BJ (cell line): ENCODE measurements around the gene LRWD1. TPM values are rescaled to one million over a fixed set of nuclear protein-coding genes. Genes with fewer than 3 reads are reported as not detected.
"Not testable (repeated sequence)": the region's sequence is repeated elsewhere in the genome, so short reads cannot be mapped to it uniquely, and the experiment has no call there.

ENCODE experiments used
- CTCF ChIA-PET: fragments of 350-600 bp; formaldehyde crosslinking; extraction: SDS; loops from one replicate; lab custom pipeline; 2021; ENCODE audit warnings: antibody characterized with exemption, inconsistent platforms; lab: Yijun Ruan, JAX
- POLR2A ChIA-PET: fragments of 300-600 bp; sonication (Branson Sonifier 250); formaldehyde crosslinking; extraction: SDS; loops from one replicate; lab custom pipeline; 2021; ENCODE audit warnings: antibody characterized with exemption; lab: Charles Lee
- DNase-seq: peaks from one replicate; pipeline ENCODE4 v3.0.0-alpha.2; 2011; ENCODE audit warnings: low read depth
- H3K27me3 ChIP-seq: 2 replicates; pipeline ENCODE4 v1.6.0; 2011; ENCODE audit warnings: low read length; ENCODE audit not compliant: control insufficient read depth, insufficient read depth
- H3K36me3 ChIP-seq: 2 replicates; pipeline ENCODE4 v1.5.1; 2011; ENCODE audit warnings: low read length; ENCODE audit not compliant: control insufficient read depth, insufficient read depth
- H3K4me3 ChIP-seq: 2 replicates; pipeline ENCODE4 v1.5.1; 2011; ENCODE audit warnings: low read depth, mild to moderate bottlenecking, control low read depth, low read length
- polyA plus RNA-seq: library from polyadenylated mRNA; depleted of rRNA; stranded (reverse); fragments of >200 nt; gene quantifications from 2 replicates; pipeline ENCODE4 v1.2.3, GENCODE V29; 2011
- TF ChIP-seq, protein P1 (sequence below): IDR thresholded peaks from 2 replicates; pipeline ENCODE4 v1.5.1; 2011; ENCODE audit warnings: low read depth, mild to moderate bottlenecking, control low read depth, inconsistent platforms, low read length, moderate library complexity; ENCODE audit not compliant: insufficient read depth

LRWD1 gene
- polyA plus RNA-seq, 1 experiment: 15.1 TPM

GRCh38 chr7:102450242-102450641 is 14.5 kb upstream of the LRWD1 start:
- ChIA-PET CTCF (interaction anchor here (0.6 to 1.1 kb wide), 2 partner anchors 12 to 17 kb away, joined by 3 to 4 read pairs; partner anchors contain the start of gene ORAI2), POLR2A (no interaction called here)
- H3K27me3 ChIP-seq: no peaks in the 10 kb centered on the region
- H3K4me3 ChIP-seq: no peak overlapping the region
- TF ChIP-seq, protein P1, sequence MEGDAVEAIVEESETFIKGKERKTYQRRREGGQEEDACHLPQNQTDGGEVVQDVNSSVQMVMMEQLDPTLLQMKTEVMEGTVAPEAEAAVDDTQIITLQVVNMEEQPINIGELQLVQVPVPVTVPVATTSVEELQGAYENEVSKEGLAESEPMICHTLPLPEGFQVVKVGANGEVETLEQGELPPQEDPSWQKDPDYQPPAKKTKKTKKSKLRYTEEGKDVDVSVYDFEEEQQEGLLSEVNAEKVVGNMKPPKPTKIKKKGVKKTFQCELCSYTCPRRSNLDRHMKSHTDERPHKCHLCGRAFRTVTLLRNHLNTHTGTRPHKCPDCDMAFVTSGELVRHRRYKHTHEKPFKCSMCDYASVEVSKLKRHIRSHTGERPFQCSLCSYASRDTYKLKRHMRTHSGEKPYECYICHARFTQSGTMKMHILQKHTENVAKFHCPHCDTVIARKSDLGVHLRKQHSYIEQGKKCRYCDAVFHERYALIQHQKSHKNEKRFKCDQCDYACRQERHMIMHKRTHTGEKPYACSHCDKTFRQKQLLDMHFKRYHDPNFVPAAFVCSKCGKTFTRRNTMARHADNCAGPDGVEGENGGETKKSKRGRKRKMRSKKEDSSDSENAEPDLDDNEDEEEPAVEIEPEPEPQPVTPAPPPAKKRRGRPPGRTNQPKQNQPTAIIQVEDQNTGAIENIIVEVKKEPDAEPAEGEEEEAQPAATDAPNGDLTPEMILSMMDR: 0 out of 2 replicates have a peak, but pooled peaks have one; percentile 9
- peaks cover 15% of the 10 kb centered on the region for H3K36me3 ChIP-seq
- DNase-seq: no peak

DNA sequence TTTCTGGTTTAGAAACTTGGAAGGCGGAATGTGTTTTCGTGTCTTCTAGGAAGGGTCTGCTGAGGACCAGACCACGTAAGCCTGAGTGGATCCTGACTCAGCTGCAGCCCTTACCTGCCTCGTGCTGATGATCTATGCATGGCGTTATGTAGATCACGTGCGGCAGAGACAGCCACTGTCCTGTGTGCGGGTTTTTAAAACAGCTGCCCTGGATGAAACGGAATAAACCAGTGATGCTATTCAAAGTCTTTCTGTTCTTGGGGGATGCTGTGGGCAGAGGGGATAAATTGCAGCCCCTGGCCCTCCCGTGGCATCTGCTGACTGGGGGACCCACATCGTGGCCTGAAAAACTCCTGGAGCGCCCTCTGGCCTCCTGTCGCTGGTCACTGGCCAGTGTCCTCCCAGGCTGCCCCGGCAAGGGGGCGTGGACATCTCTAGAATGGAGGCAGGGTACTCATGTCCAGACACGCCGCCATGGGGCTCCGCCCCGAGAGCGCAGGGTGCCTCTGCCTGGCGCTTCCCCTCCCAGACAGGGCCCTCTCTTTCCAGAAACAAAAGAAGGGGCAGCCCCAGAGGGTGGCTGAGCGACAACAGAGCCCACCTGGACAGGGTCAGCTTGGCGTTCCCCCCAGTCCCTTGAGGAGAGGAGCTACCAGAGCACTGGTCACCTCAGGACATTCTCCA is 13.3 kb upstream of the LRWD1 start:
- TF ChIP-seq, protein P1: no peak
- H3K27me3 ChIP-seq: no peaks in the 10 kb centered on the region
- DNase-seq: no peak
- CTCF ChIA-PET: interaction anchor here (0.6 kb wide), 1 partner anchor 20 kb away, joined by 3 read pairs; no protein-coding TSS in a partner anchor
- peaks cover 13% of the 10 kb centered on the region for H3K36me3 ChIP-seq
- H3K4me3 ChIP-seq: no peak overlapping the region
- POLR2A ChIA-PET: no interaction called here

DNA sequence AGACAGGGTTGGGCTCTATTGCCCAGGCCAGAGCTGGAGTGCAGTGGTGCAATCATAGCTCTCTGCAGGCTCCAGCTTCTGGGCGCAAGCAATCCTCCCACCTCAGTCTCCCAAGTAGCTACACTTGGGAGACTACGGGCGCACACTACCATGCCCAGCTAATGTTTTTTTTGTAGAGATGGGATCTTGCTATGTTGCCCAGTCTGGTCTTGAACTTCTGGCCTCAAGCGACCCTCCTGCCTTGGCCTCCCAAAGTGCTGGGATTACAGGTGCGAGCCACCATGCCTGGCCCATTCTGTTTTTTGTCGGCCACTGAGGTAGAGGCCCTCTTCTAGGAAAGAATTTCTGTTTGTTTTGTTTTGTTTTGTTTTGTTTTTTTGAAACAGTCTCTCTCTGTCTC is 12.3 kb upstream of the LRWD1 start:
- Histone ChIP-seq H3K4me3 (no peak overlapping the region), H3K27me3 (no peaks in the 10 kb centered on the region), H3K36me3 (peaks cover 10% of the 10 kb centered on the region)
- ChIA-PET POLR2A (no interaction called here), CTCF (no interaction called here)
- TF ChIP-seq, protein P1: no peak
- DNase-seq: no peak

DNA sequence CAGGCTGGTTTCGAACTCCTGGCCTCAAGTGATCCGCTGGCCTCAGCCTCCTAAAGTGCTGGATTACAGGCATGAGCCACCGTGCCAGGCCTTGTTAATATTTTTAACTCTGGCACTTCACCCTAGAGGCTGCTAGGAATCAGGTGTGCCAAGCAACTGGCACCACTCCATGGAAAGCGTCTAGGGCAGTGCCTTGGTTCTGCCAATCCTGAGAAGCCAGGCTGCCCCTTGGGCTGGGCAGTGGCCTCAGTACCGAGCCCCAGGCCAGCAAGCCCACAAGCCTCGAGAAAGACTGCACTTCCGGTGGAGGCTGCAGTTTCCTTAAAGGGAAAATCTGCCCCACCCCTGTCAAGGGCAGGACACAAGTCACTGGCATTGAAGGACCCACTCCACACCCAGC is 11.5 kb upstream of the LRWD1 start:
- no peak for DNase-seq
- H3K27me3 ChIP-seq: no peaks in the 10 kb centered on the region
- ChIA-PET CTCF (no interaction called here), POLR2A (no interaction called here)
- H3K36me3 ChIP-seq: peaks cover 11% of the 10 kb centered on the region
- H3K4me3 ChIP-seq: no peak overlapping the region
- TF ChIP-seq, protein P1: no peak

DNA sequence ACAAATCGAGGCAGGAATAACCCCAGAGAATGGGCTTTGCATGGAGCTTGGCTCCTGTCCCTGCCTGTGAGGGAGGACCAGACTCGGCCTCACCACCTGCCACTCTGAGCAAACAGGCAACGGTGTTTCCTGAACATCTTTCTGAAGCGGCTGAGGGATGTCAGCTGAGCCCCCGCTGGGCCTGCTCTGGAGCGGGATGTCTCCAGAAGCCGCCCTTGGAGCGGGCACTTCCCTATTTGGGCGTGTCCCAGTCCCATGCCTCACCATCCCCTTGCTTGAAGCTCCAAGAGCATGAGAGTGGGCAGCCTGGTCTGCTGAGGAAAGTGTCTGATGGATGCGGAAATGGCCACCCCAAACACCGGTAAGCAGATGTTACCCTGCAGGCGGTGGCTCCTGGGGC is 10.3 kb upstream of the LRWD1 start:
- DNase-seq: no peak
- ChIA-PET POLR2A (no interaction called here), CTCF (no interaction called here)

DNA sequence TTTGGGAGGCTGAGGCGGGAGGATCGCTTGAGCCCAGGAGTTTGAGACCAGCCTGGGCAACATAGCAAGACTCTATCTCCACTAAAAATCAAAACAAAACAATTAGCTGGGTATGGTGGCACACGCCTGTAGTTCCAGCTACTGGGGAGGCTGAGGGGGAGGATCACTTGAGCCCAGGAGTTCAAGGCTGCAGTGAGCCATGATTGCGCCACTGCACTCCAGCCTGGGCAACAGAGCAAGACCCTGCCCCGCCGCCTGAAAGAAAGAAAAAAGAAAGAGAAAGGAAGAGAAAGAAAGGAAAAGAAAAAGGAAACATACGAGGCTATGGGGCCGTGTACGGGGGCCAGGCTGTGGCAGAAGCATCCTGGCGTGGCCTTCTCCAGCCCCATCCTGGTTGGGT is 9.9 kb upstream of the LRWD1 start:
- H3K27me3 ChIP-seq, CTCF ChIA-PET, POLR2A ChIA-PET, DNase-seq, H3K4me3 ChIP-seq: not testable (repeated sequence)
- peaks cover 15% of the 10 kb centered on the region for H3K36me3 ChIP-seq

More for the DNA sequence above, 10.3 kb upstream of the LRWD1 start:
- peaks cover 15% of the 10 kb centered on the region for H3K36me3 ChIP-seq
- TF ChIP-seq, protein P1: no peak
- no peaks in the 10 kb centered on the region for H3K27me3 ChIP-seq
- no peak overlapping the region for H3K4me3 ChIP-seq
